Liver (tissue), 9 donors: Measurements from ENCODE around the gene OR10A2. TPM values are rescaled to one million over a fixed set of nuclear protein-coding genes. Genes with fewer than 3 reads are reported as not detected.
"Not testable (repeated sequence)": the region's sequence is repeated elsewhere in the genome, so short reads cannot be mapped to it uniquely, and the experiment has no call there.

Experiments used
- DNase-seq: peaks from one replicate; pipeline ENCODE4 v3.0.0-alpha.2; 2017; ENCODE audit warnings: low spot score
- H3K27ac ChIP-seq, 2 donors: one replicate each; pipeline ENCODE4 v1.7.0; 2013; ENCODE audit warnings: inconsistent platforms in 2 of 2, low read length in 2 of 2, control low read depth in 1 of 2, low read depth in 1 of 2, mild to moderate bottlenecking in 1 of 2
- H3K27me3 ChIP-seq, 4 donors: one replicate each; pipeline versions ENCODE4 v1.6.1 to v1.7.0; 2013; ENCODE audit warnings: low read length in 3 of 4, inconsistent platforms in 1 of 4, mild to moderate bottlenecking in 1 of 4, moderate library complexity in 1 of 4; ENCODE audit not compliant: control insufficient read depth in 4 of 4, insufficient read depth in 4 of 4
- H3K36me3 ChIP-seq, 4 donors: one replicate each; pipeline versions ENCODE4 v1.6.1 to v1.7.0; 2013; ENCODE audit warnings: low read length in 3 of 4, mild to moderate bottlenecking in 3 of 4, low read depth in 1 of 4, moderate library complexity in 1 of 4; ENCODE audit not compliant: control insufficient read depth in 4 of 4, insufficient read depth in 3 of 4
- H3K4me1 ChIP-seq, 4 donors: one replicate each; pipeline versions ENCODE4 v1.6.1 to v1.7.0; 2013; ENCODE audit warnings: low read length in 3 of 4, mild to moderate bottlenecking in 3 of 4, moderate library complexity in 1 of 4; ENCODE audit not compliant: control insufficient read depth in 4 of 4, insufficient read depth in 4 of 4
- H3K4me3 ChIP-seq, 3 donors: one replicate each; pipeline versions ENCODE4 v1.6.1 to v1.7.0; 2013; ENCODE audit warnings: low read length in 3 of 3, control low read depth in 1 of 3, low read depth in 1 of 3, mild to moderate bottlenecking in 1 of 3
- H3K9ac ChIP-seq, 2 donors: one replicate each; pipeline ENCODE4 v1.7.0; 2013; ENCODE audit warnings: low read length in 2 of 2, mild to moderate bottlenecking in 2 of 2, moderate library complexity in 2 of 2, control low read depth in 1 of 2, low read depth in 1 of 2
- H3K9me3 ChIP-seq, 4 donors: one replicate each; pipeline versions ENCODE4 v1.6.1 to v1.7.0; 2013; ENCODE audit warnings: low read length in 3 of 4; ENCODE audit not compliant: control insufficient read depth in 4 of 4
- EGR1 ChIP-seq, 2 donors: IDR thresholded peaks; 2 replicates each; pipeline ENCODE4 v1.6.1; 2016 to 2018; ENCODE audit warnings: antibody characterized with exemption in 2 of 2, low read depth in 2 of 2
- FOXA2 ChIP-seq: IDR thresholded peaks from 2 replicates; pipeline ENCODE4 v1.6.1; 2016; ENCODE audit warnings: antibody characterized with exemption
- GABPA ChIP-seq, 2 donors: IDR thresholded peaks in 1 of 2; conservative IDR thresholded peaks in 1 of 2; 2 replicates each; pipeline ENCODE4 v1.6.1; 2016; ENCODE audit warnings: antibody characterized with exemption in 2 of 2, mild to moderate bottlenecking in 1 of 2, moderate library complexity in 1 of 2
- HNF4G ChIP-seq: IDR thresholded peaks from 2 replicates; pipeline ENCODE4 v1.6.1; 2016; ENCODE audit warnings: antibody characterized with exemption
- JUND ChIP-seq, 2 donors: IDR thresholded peaks; 2 replicates each; pipeline ENCODE4 v1.6.1; 2016; ENCODE audit warnings: antibody characterized with exemption in 2 of 2
- NR2F2 ChIP-seq: IDR thresholded peaks from 2 replicates; pipeline ENCODE4 v1.6.1; 2016; ENCODE audit warnings: antibody characterized with exemption
- RAD21 ChIP-seq, 2 donors: IDR thresholded peaks; 2 replicates each; pipeline ENCODE4 v1.6.1; 2016; ENCODE audit warnings: antibody characterized with exemption in 2 of 2, mild to moderate bottlenecking in 2 of 2
- TAF1 ChIP-seq: conservative IDR thresholded peaks from 2 replicates; pipeline ENCODE4 v1.6.1; 2016; ENCODE audit warnings: antibody characterized with exemption, mild to moderate bottlenecking
- YY1 ChIP-seq: IDR thresholded peaks from 2 replicates; pipeline ENCODE4 v1.6.1; 2016; ENCODE audit warnings: antibody characterized with exemption, mild to moderate bottlenecking
- WGBS: extraction: QIAGEN DNeasy Blood & Tissue Kit; methylation state at CpG from one replicate; pipeline ENCODE4 v1.1.7; 2013; 5-methylcytosine and 5-hydroxymethylcytosine counted together
- polyA plus RNA-seq, 2 donors: library from polyadenylated mRNA; stranded (reverse) in 1 of 2; unstranded in 1 of 2; fragments of 200-250 nt in 1 of 2; fragments of >200 nt in 1 of 2; fragmentation: Nextera tagmentation in 1 of 2; extraction: Ambion mirVana in 1 of 2; gene quantifications; one replicate each; pipeline versions ENCODE4 v1.2.1 to v1.2.3, GENCODE V29; 2013 to 2015
- total RNA-seq, 2 donors: library from RNA; depleted of rRNA; stranded (reverse); fragments of >200 nt; gene quantifications; one replicate each; pipeline ENCODE4 v1.2.3, GENCODE V29; 2014
- TF ChIP-seq, protein P1 (sequence below): IDR thresholded peaks from 2 replicates; pipeline ENCODE4 v1.6.1; 2016; ENCODE audit warnings: antibody characterized with exemption
- TF ChIP-seq, protein P2 (sequence below): IDR thresholded peaks from 2 replicates; pipeline ENCODE4 v1.6.1; 2016; ENCODE audit warnings: antibody characterized with exemption
- TF ChIP-seq, protein P3 (sequence below): IDR thresholded peaks from 2 replicates; pipeline ENCODE4 v1.6.1; 2016; ENCODE audit warnings: antibody characterized with exemption
- TF ChIP-seq, protein P4 (sequence below): fragments of 150-350 bp; IDR thresholded peaks from 2 replicates; pipeline ENCODE4 v1.5.1; 2017; ENCODE audit warnings: improper control_type of control experiment, low read depth, low read length; ENCODE audit not compliant: missing input control
- TF ChIP-seq, protein P5 (sequence below): IDR thresholded peaks from 2 replicates; pipeline ENCODE4 v1.6.1; 2016; ENCODE audit warnings: antibody characterized with exemption, mild to moderate bottlenecking
- donor health status: healthy.
- donor health status: healthy.
- donor health status: healthy.
- donor health status: healthy.
- donor health status: healthy.

Gene OR10A2
- total and polyA plus RNA-seq, 4 donors: not detected

DNA sequence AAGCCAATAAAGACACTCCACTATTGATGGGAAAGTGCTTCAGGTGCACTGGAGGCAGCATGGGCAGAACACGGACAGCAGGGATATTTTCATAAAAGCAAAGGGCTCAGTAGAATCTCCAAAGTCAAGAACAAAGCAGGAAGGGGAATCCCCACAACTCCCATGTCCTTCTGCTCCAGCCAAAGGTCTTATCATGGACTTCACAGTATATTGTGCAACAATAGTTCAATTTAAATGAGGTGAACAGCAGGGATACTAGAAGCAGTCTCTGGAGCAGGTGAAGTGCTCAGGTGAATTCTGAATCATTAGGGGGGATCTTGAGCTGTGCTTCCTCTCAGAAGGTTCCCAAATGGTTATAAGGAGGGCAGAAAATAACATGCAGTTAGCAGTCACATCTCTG lies 36.1 kb downstream of the OR10A2 start (continued):
- TF ChIP-seq, protein P1, sequence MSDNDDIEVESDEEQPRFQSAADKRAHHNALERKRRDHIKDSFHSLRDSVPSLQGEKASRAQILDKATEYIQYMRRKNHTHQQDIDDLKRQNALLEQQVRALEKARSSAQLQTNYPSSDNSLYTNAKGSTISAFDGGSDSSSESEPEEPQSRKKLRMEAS: no peak
- TF ChIP-seq JUND (IDR thresholded peaks at IDR 0.05) (no peak), TAF1 (no peak)
- TF ChIP-seq, protein P2, sequence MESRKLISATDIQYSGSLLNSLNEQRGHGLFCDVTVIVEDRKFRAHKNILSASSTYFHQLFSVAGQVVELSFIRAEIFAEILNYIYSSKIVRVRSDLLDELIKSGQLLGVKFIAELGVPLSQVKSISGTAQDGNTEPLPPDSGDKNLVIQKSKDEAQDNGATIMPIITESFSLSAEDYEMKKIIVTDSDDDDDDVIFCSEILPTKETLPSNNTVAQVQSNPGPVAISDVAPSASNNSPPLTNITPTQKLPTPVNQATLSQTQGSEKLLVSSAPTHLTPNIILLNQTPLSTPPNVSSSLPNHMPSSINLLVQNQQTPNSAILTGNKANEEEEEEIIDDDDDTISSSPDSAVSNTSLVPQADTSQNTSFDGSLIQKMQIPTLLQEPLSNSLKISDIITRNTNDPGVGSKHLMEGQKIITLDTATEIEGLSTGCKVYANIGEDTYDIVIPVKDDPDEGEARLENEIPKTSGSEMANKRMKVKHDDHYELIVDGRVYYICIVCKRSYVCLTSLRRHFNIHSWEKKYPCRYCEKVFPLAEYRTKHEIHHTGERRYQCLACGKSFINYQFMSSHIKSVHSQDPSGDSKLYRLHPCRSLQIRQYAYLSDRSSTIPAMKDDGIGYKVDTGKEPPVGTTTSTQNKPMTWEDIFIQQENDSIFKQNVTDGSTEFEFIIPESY: no peak

DNA sequence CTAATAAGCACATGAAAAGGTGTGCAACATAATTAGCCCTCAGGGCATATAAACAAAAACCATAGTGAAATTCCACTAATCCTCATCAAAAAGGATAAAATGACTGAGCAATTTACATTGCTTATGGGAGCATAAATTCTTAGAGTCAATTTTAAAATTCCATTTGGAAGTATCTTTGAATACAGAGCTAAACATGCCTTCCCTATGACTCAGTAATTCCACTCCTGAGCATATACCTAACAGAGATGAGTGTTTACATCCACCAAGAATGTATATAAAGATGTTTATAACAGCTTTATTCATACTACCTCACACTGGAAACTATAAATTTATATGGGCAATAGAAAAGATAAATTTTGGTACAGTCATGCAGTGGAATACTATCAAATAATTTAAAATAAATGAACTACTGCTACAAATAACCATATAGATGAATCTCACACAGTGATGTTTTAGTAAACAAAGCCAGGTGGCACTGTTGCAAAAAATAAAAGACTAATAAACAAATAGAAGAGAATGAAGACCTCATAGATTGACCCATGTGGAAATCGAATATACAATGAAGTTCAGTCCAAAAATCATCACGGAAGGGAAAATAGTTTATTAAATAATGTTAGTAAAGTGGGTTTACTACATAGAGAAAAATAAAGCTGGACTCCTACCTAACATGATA lies 37.6 kb downstream of the OR10A2 start:
- Histone ChIP-seq H3K9ac (no peak overlapping the region), H3K9me3 (no peaks in the 10 kb centered on the region), H3K4me1 (no peaks in the 10 kb centered on the region), H3K4me3 (no peak overlapping the region), H3K27me3 (peaks cover 0 to 2% (median 0%) of the 10 kb centered on the region in 4 donors), H3K27ac (no peak overlapping the region), H3K36me3 (no peaks in the 10 kb centered on the region)
- no peak for DNase-seq
- 61% methylated on average over 2 of the region's 2 CpGs for whole genome bisulfite sequencing
- TF ChIP-seq, protein P2: no peak
- TF ChIP-seq, protein P3, sequence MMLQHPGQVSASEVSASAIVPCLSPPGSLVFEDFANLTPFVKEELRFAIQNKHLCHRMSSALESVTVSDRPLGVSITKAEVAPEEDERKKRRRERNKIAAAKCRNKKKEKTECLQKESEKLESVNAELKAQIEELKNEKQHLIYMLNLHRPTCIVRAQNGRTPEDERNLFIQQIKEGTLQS: no peak
- TF ChIP-seq, protein P4, sequence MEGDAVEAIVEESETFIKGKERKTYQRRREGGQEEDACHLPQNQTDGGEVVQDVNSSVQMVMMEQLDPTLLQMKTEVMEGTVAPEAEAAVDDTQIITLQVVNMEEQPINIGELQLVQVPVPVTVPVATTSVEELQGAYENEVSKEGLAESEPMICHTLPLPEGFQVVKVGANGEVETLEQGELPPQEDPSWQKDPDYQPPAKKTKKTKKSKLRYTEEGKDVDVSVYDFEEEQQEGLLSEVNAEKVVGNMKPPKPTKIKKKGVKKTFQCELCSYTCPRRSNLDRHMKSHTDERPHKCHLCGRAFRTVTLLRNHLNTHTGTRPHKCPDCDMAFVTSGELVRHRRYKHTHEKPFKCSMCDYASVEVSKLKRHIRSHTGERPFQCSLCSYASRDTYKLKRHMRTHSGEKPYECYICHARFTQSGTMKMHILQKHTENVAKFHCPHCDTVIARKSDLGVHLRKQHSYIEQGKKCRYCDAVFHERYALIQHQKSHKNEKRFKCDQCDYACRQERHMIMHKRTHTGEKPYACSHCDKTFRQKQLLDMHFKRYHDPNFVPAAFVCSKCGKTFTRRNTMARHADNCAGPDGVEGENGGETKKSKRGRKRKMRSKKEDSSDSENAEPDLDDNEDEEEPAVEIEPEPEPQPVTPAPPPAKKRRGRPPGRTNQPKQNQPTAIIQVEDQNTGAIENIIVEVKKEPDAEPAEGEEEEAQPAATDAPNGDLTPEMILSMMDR: no peak
- TF ChIP-seq FOXA2: no peak
- TF ChIP-seq, protein P1: no peak
- no peak for TF ChIP-seq YY1
- TF ChIP-seq RAD21 (IDR thresholded peaks at IDR 0.05): no peak
- no peak for TF ChIP-seq TAF1
- no peak for TF ChIP-seq NR2F2
- TF ChIP-seq HNF4G: no peak
- TF ChIP-seq, protein P5, sequence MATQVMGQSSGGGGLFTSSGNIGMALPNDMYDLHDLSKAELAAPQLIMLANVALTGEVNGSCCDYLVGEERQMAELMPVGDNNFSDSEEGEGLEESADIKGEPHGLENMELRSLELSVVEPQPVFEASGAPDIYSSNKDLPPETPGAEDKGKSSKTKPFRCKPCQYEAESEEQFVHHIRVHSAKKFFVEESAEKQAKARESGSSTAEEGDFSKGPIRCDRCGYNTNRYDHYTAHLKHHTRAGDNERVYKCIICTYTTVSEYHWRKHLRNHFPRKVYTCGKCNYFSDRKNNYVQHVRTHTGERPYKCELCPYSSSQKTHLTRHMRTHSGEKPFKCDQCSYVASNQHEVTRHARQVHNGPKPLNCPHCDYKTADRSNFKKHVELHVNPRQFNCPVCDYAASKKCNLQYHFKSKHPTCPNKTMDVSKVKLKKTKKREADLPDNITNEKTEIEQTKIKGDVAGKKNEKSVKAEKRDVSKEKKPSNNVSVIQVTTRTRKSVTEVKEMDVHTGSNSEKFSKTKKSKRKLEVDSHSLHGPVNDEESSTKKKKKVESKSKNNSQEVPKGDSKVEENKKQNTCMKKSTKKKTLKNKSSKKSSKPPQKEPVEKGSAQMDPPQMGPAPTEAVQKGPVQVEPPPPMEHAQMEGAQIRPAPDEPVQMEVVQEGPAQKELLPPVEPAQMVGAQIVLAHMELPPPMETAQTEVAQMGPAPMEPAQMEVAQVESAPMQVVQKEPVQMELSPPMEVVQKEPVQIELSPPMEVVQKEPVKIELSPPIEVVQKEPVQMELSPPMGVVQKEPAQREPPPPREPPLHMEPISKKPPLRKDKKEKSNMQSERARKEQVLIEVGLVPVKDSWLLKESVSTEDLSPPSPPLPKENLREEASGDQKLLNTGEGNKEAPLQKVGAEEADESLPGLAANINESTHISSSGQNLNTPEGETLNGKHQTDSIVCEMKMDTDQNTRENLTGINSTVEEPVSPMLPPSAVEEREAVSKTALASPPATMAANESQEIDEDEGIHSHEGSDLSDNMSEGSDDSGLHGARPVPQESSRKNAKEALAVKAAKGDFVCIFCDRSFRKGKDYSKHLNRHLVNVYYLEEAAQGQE: no peak
- TF ChIP-seq GABPA (IDR thresholded peaks at IDR 0.05 in 1 of 2, conservative IDR thresholded peaks at IDR 0.05 in 1 of 2): no peak
- no peak for TF ChIP-seq JUND (IDR thresholded peaks at IDR 0.05)
- TF ChIP-seq EGR1 (IDR thresholded peaks at IDR 0.05; ENCODE audit: low read depth in 2 of 2): no peak

DNA sequence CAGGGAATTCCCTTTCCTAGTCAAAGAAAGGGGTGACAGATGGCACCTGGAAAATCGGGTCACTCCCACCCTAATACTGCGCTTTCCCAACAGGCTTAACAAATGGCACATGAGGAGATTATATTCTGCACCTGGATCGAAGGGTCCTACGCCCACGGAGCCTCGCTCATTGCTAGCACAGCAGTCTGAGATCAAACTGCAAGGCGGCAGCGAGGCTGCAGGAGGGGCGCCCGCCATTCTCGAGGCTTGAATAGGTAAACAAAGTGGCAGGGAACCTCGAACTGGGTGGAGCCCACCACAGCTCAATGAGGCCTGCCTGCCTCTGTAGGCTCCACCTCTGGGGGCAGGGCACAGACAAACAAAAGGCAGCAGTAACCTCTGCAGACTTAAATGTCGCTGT lies 41.9 kb downstream of the OR10A2 start:
- H3K9me3 ChIP-seq, H3K4me1 ChIP-seq, H3K4me3 ChIP-seq, H3K36me3 ChIP-seq, DNase-seq, H3K27ac ChIP-seq, H3K27me3 ChIP-seq, H3K9ac ChIP-seq: not testable (repeated sequence)
- WGBS: 81% methylated on average over 13 of the region's 13 CpGs
